Suppressor macrophage (primary cell): ENCODE data around the gene LRPAP1.

Experiments used
- DNase-seq, 4 experiments: peaks; one replicate each; pipeline ENCODE4 v3.0.0-alpha.2; 2020 to 2022

LRPAP1 gene

DNA sequence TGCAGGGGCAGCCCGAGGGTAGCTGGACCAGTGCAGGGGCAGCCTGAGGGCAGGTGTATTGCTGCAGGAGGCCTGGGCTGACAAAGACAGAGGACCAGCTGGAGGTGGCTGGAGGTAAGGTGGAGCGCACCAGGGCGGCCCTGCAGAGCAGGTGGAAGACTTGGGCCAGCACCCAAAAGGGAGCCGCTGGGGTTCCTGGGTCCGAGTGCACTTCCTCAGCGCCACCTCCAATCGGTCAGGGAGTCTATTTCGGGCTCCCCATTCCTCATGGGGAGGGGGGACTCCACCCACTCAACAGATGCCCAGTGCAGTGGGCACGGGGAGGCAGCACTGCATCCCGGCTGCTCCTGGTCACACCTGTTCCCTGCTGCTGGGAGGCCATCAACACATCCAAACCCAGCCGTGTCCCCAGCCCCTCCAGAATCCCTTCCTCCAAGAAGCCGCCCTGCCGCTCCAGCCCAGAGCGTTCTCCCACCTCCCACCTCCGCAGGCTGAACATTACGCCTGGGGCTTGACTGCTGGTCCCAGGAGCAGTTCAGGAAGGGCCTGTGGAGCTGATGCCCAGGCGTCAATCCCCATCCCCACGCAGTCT is 1.5 kb downstream of the LRPAP1 start:
- peak in 2 of 4 experiments; percentile 0 to 21 for DNase-seq

DNA sequence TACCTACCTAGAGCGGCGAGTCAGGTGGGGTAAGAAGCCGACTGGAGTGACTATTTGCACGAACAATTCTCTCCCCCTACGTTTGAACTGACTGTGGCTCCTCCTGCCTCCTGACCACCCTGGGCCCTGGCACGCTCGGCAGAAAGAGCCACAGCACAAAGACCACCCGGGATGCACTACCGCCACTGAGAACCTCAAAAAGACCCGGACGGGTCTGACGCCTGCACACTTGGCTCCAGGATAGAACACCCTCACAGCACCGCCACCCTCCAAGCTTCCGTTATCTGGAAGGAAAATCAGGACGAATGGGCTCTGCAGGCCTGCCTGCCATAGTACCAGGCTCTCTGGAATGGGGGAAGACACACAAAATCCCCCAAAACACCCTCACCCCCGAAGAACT is 2.2 kb downstream of the LRPAP1 start:
- peak in 1 of 4 experiments; percentile 0 for DNase-seq

DNA sequence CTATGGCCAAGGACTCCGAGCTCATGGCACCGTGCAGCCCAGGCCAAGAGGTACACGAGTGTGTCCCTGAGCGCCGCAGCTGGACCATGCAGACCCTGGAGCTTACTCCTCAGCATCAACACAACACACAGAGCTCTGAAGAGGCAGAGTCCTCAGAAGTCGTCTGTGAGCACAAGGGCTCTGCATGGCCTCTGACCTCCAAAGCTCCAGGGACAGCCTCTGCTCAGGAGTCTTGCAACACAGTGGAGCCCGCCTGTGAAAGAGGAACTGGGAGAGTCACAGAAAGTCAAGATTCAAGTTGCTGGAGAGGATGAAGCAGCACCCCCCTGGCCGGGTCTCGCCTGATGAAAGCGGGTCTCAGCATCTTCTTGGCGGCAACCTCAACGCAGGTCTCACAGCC is 2.9 kb downstream of the LRPAP1 start:
- peak; percentile 84 to 92 (median 92) for DNase-seq

DNA sequence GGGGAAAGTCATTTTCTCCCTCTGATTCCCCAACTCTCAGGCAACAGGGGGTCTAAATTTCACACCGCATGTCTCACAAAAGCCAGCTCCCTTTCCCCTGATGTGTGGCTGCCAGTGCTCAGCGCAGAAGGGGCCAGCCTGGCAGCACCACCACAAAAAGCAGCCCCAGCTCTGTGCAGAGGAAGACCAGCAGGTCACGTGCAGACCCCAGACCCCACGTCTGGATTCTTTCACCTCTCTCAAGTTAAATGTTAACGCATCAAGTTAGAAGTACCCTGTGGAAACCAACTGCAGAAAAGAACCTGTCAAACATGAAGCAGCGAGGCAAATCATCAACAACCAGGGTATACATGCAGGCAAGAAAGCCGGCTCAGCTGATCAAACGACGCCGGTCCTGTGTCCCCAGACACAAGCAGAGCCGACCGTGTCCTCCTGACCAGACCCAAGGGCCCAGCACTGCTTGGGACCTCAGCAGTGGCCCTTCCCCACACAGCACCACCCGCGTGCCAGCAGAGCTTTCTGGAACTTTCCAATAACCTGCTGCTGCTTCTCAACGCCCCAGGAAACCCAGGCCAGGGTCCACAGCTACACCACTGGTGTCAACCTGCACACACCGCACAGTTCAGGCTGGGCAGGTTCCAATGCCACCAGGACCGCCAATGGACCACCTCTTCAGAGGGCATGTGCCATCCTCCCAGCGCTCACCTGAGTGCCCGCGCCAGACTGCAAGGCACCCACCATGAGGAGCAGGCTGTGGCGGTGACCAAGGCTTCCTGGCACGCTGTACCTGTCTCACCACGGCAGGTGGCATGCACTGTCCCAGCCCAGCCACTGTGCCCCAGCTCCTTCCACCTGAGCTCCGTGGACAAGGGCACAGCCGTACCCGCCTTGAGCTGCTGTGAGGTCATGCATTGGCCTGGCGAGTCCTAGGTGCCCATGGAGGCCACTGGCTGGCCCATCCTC is 4.0 kb downstream of the LRPAP1 start:
- no peak for DNase-seq

DNA sequence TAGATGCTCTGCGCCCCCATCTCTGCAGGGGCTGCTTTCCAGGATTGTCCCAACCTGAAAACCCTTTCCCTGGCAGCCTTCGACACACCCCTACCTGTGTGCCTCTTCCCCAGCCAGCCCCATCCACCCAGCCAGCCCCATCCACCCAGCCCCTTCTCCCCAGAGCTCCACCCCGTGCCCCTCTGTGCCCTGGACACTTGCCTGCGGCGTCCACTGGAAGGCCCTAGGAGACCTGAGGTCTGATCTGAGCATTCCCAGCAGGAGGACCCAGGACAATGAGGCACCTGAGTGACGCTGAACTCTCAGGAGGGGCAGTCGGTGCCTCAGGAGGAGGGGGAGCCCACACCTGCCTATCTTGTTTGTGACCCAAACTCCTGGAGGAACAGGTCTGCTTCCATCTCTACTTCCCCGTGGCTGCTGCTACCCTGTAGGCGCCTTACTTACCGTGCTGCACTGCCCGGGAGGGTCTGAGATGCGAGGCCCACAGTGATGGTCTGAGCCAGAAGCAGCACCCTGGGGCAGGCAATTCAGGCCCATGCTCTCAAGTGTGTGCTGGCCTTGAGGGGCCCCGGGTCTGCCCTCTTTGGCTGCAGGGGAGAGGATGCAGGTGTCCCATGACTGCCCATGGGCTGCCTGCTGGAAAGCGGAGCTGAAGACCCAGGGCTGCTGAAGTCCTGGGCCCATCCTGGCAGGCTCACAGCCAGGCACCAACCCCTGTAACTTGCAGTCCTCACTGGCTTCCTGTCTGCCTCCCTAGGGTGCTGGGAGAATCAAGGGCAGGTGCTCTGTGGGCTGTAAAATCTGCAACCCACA is 4.9 kb downstream of the LRPAP1 start:
- DNase-seq = no peak

DNA sequence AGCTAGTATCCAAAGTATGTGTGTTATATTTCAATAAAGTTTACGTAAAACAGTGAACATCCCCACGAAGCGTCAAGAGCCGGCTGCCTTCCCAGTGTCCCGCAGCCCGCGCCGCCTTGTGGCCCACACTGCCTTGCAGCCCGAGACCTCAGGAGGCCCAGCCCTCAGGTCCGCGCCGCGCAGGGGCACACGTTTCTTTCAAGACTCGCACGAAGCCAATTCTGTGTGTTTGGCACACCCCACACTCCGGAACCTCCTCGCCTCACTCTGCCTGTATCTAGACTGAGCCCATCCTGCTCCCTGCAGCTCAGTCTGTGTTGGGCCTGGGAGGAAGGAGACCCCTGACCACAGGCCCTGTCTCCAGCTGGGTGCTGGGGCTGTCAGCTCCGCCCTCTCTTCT is 5.8 kb downstream of the LRPAP1 start:
- DNase-seq = no peak

DNA sequence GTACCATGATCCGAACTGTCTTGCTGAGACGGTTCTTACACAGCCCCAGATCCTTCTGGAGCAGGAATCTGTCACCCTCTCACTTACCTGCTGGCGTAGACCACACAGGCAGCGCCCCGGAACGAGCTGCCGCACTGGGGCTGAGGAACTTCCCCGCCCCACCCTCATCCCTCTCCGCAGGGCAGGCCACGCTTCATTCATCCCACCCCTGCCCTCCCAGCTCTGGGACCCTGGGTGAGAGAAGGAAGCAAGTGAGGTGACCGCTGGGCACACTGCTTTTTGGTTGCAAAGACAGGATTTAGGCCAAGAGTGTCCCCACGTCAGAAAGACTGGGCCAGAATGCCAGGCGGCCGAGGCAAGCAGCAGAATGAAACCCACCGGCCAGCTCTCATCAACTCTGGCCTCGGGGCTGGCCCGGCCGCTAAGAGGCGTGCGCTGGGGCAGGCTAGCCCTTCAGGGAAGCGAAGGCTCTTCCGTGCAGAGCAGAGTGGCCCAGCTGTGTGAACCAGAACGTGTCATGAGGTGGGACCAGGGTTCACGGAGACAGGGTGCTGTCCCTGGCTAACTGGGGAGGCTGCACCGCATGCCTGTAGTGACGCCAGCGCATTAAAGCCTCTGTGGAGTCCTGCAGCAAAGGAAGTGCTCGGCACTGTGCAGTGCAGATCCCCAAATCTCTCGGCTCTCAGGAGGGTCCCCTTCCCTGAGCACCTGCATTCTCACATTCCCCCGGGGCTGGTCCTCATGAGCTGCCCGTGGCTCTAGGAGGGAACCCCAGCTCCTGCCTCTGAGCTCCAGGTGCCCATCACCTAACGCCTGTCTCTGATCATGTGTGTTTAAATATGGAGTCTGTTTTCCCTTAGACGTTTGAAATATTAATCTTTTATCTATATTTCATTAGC is 6.4 kb downstream of the LRPAP1 start:
- DNase-seq = no peak

DNA sequence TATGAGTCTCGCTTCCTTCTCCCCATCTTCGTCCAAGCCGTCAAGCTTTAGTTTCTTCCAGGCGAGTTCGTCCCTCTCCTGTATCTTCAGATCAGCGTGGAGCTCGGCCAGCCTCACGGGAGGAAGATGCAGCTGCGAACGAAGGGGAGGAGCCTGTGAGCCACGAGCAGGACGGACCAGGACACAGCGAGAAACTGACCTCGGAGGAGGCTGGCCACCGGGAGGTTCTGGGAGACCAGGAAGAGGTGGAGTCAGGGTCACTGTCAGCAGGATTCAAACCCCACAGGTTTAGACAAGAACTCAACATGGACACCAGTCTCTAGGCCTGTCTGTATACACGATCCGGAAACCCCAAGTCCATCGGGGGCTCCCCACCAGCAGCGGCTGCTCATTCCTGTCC is 7.3 kb downstream of the LRPAP1 start:
- no peak for DNase-seq

DNA sequence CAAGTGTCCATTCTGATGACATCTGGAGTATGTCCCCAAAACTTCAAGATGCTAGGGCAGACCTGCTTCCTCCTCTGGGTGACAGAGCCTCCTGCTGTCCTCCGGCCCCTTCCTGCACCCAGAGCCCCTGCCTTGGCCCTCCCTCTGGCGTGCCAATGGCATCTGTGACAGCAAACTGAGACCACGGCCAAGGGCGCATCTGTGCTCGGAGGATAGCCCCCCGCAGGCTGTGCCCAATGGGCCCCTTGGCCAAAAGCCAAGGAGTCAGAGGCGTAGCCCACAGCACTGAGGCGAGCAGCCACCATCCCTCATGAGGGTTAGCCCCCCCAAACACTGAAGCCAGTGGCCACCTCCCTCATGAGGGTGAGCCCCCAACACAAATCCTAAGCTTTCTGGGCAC is 7.9 kb downstream of the LRPAP1 start:
- no peak for DNase-seq

DNA sequence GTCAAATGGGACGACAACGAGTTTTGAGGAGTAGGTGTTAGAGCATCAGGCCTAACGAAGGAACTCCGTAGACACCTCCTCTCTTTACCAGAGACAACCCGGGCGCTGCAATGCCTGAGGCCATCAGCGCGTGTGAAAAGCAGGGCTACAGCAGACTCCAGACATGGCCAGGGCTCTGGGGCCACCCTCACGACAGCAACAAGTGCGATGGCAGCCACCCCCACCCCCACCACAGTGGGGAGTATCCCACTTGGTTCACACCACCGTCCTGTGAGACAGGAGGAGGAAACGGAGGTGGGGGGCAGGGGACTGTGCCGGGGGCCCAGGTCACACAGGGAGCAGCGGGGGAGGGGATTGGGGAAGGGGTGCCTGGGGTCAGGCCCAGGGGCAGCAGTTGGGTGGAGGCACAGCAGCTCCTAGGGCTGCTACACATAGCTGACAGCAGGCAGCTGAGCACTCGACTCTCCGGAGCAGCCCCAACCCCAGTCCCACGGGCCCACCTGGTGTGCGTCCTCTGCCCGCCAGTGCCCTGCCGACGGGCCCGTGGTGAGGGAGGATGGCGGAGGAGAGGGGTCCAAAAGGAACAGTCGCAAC is 8.5 kb downstream of the LRPAP1 start:
- DNase-seq = no peak

DNA sequence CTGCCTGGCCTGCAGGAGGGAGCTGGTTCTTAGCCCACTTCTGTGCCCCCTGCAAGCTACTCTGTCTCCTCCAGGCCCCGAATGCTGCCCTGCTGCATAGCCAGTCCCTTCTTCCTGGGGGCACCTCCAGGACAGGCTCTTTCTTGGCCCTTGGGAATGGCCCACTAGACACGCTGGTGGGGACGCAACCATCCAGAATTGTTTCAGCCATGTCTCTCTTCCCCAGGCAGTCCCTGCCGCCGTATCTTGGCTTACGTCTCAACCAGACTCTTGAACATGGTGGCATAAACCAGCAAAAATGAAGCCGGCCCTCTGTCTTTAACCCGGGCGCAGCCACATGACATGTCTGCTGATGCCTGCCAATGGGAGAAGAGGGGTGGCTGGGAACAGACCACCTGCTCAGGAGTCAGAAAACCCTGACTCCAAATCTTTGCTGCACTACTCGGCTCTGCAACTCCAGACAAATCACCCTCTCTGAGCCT is 9.0 kb downstream of the LRPAP1 start:
- no peak for DNase-seq

DNA sequence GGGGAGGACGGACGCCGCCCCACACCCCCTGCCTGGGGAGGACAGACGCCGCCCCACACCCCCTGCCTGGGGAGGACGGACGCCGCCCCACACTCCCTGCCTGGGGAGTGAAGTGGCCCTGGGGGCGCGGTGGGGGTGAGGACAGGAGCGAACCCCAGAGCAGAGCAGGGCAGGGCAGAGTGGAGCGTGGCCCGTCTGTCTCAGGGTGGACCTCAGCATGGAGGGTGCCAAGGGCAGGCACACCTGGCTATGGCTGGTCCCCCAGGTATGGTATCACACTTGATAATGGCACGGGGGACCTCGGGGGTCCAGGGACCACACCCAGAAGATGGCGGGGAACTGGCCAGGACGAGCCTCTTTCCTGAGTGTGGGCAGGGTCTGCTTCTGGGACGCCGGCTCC is 9.6 kb downstream of the LRPAP1 start:
- DNase-seq = no peak

DNA sequence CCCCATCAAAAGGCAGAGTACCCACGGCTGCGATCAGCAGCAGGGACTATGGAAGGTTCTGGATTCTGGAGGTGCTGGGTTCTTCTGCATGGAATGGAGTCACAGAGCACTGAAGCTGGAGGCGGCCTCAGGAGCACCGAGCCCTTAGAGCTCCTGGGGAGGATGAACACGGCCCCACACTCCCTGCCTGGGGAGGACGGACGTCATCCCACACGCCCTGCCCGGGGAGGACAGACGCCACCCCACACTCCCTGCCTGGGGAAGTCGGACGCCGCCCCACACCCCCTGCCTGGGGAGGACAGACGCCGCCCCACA is 9.9 kb downstream of the LRPAP1 start:
- no peak for DNase-seq

DNA sequence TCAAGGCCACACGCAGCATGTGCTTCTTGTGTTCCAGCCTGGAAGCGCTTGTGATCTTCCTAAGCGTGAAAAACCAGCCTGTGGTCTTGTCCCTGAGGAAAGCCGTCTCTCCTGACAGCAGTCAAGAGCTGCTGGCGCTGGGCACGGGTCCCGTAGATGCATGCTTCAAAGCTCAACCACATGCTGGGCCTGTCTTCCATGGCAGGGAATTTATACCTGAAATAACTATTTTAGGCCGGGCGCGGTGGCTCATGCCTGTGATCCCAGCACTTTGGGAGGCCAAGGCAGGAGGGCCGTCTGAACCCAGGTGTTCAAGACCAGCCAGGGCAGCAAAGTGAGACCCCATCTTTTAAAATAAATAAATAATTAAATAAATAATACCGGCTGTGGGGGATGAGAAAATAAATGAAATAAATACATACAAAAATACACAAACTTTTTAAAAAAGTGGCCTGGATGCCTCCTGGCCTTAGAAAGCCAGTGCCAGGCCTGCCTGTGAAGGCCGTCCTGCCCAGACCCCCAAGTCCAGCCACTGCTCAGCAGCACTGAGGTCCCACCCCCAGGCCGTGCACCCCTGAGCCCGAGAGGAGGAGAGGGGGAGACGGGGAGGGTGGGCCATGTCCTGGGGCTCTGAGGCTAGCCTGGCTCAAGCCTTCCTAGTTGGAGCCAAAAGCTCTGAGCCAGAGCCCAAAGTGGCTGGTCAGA is 10.4 kb downstream of the LRPAP1 start:
- no peak for DNase-seq

DNA sequence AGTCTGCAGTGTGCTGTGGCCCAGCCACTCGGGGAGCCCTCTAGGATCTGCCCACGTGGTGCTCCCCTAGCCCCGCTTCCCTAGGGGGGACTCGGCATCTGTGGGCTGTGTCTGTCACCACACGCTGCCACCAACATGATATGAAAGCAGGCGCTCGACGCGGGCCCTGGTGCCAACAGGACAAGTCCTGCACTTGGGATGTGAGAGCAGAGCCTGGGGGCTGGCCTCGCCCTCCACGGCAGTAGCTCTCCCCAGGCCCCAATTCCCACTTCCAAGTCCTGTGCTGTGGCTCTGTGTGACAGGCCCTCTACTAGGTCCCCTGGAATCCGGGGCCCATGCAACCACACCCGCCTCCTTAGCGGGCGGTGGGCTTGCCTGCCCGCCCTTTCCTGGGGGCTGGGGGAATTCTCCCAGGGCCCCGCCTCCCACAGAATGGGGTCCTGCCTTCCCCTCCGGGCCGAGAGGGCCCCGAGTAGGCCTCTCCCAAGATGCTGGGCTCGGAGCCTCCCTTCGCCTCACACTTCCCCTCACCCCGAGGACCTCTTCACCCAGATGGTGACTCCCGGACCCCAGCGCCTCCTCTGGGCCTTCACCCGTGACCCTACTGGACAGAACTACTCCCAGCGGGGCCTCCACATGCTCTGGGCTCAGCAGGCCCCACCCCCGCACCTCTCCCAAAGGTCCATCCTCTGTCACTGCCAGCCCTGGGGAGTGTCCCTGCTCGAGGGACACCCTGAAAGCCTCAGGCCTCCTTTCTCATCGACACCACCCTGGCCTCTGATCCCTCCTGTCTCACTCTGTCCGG is 11.2 kb downstream of the LRPAP1 start:
- no peak for DNase-seq

DNA sequence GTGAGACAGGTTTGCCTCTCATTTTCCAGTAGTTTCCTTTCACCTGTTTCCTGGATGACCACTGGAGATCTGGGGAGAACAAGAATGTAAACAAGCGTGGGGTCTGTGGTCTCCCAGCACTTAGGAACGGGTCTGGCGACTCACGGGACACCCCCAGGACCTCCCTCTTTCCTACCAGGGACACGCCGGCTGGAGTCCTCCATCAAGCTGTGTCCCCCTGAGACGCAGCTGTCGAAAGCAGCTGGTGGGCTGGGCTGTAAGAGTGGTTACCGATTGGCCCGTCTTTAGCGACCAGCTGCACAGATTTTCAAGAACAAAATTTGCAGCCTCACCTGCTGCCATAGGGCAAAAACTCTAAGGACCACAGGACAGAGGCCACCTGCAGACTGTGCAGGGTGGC is 11.9 kb downstream of the LRPAP1 start:
- no peak for DNase-seq

DNA sequence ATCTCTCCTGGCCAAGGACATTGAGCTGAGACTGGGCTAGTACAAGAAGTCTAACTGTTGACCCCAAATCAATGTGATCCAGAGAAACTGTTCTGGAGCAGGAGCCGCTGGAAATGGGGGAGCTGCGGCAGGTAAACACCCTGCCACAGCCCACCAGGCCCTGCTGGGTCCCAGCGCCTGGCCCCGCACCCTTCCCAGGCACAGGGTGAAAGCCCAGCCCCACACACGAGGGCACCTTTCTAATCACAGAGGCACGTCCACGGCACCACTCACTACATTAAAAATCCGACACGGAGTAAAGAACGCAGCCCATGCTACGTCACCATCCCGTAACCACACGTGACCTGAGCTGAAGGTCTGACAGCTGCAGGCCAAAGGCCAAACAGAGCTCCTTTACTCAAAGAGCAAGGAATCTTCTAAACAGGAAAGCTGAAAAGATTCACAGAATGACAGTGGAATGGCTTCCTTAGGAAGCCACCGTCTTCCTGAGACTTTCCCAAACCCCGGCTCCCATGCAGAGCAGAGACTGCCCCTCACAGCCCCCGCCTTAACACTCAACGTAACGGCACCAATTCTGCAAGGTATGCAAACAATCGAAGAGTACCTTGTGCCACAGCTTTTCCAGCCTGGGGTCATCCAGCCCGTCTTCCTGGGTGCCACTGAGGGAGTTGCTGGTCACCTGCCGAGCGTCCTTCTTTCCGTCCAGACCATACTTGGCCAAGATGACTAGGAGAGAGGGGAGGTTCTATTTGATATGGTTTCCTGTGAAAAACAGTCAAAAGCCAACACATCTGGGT is 12.6 kb downstream of the LRPAP1 start:
- no peak for DNase-seq

DNA sequence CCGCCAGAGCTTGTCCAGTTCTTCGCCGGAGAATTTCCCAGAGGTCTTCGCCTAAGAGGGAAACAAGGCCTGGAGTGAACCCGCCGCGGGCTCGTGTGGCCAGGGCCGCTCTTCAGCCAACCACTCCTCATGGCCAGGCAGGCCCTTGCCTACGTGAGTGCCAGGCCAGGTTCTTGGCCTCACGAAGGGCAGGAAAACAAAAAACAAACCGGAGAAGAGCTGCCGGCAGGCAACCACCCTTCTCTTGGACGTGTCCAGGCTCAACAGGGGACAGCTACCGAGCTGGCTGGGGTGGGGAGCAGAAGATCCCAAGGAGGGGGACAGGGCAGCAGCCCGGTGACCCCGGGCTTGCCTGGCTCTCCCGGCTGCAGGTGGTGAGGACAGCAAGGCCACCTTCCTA is 13.3 kb downstream of the LRPAP1 start:
- no peak for DNase-seq

DNA sequence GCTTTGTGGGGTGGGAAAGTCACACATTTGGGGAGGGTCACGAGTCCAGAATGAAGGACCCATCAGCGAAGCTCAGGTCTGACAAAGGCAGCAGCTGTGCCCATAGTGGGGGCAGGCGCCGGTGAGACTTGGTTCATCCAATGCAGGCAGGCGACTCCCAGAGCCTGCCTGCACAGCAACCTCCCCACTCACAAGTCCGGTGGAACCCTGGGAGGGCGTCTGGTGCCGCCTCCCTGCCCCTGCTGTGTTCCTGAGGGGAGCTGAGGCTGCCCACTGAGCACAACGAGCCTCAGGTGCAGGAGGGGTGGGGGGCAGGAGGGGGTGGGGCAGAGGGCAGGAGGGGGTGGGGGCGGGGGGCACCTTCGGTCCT is 13.7 kb downstream of the LRPAP1 start:
- DNase-seq = no peak
